Measurements from ENCODE around the gene KHDC1. TPM values are rescaled to one million over a fixed set of nuclear protein-coding genes. Genes with fewer than 3 reads are reported as not detected.
A peak's percentile ranks its signal among the peaks of the same experiment; 100 is the strongest.
"Not testable (repeated sequence)": the region's sequence is repeated elsewhere in the genome, so short reads cannot be mapped to it uniquely, and the experiment has no call there.

KHDC1 gene
- total RNA-seq = 1 to 10 TPM in 1 of 3 donors, under 1 TPM in 2; 0.32 to 1.0 (median 0.66) TPM

- H3K4me1 ChIP-seq = no peaks in the 10 kb centered on the region
- peak within 1 kb of the TSS; percentile 60 to 84 for H3K27ac ChIP-seq
- TF ChIP-seq POLR2AphosphoS5 (IDR thresholded peaks at IDR 0.05) (no peak), CTCF (IDR thresholded peaks at IDR 0.05) (no peak), POLR2A (IDR thresholded peaks at IDR 0.05) (no peak)
- H3K36me3 ChIP-seq = no peaks in the 10 kb centered on the region
- intact Hi-C loops (cut with DNase I; ENCODE audit: low total_unique reads) = loop anchor here (1.0 kb wide), 1 partner anchor 38 kb away; the partner anchor contains the start of gene KHDC1L
- H3K27me3 ChIP-seq = no peaks in the 10 kb centered on the region
- DNase-seq (ENCODE audit: low spot score in 2 of 2) = no peak
- peak within 1 kb of the TSS; percentile 54 to 95 (median 69) for H3K4me3 ChIP-seq
- no peaks in the 10 kb centered on the region for H3K9me3 ChIP-seq
These were observed at the start of gene KHDC1 for GRCh38 chr6:73262671-73263569. Gene KHDC1, minus strand, starts transcription at chr6:73263196. Its CDS starts 20,679 bp downstream, at chr6:73242517.

GRCh38 chr6:73310503-73310845 is 47.5 kb upstream of the KHDC1 start:
- DNase-seq (ENCODE audit: low spot score in 2 of 2); H3K27ac ChIP-seq: not testable (repeated sequence)

GRCh38 chr6:73309785-73310502 is 46.9 kb upstream of the KHDC1 start:
- intact Hi-C loops (cut with DNase I; ENCODE audit: low total_unique reads) = no loop called here
- Histone ChIP-seq H3K4me3 (peak overlapping the region; percentile 39 to 65 (median 62)), H3K4me1 (no peaks in the 10 kb centered on the region), H3K36me3 (no peaks in the 10 kb centered on the region), H3K27ac (no peak overlapping the region), H3K9me3 (no peaks in the 10 kb centered on the region), H3K27me3 (peaks cover 4 to 11% of the 10 kb centered on the region in 2 donors)
- DNase-seq (ENCODE audit: low spot score in 2 of 2) = no peak
- TF ChIP-seq POLR2A (IDR thresholded peaks at IDR 0.05) (no peak), POLR2AphosphoS5 (IDR thresholded peaks at IDR 0.05) (no peak), CTCF (IDR thresholded peaks at IDR 0.05) (no peak)

More at GRCh38 chr6:73310503-73310845, 47.5 kb upstream of the KHDC1 start:
- H3K9me3 ChIP-seq; H3K36me3 ChIP-seq; intact Hi-C loops (cut with DNase I; ENCODE audit: low total_unique reads); H3K4me1 ChIP-seq: not testable (repeated sequence)
- Histone ChIP-seq H3K4me3 (peak overlapping the region; percentile 39 to 65 (median 62)), H3K27me3 (peaks cover 5 to 16% of the 10 kb centered on the region in 2 donors)

GRCh38 chr6:73309535-73309784 is 46.5 kb upstream of the KHDC1 start:
- peak overlapping the region; percentile 39 to 65 (median 62) for H3K4me3 ChIP-seq
- no peak overlapping the region for H3K27ac ChIP-seq
- H3K36me3 ChIP-seq = no peaks in the 10 kb centered on the region
- intact Hi-C loops (cut with DNase I; ENCODE audit: low total_unique reads) = no loop called here
- no peaks in the 10 kb centered on the region for H3K9me3 ChIP-seq
- TF ChIP-seq POLR2AphosphoS5 (IDR thresholded peaks at IDR 0.05) (no peak), CTCF (IDR thresholded peaks at IDR 0.05) (no peak), POLR2A (IDR thresholded peaks at IDR 0.05) (no peak)
- H3K27me3 ChIP-seq = peaks cover 0 to 6% of the 10 kb centered on the region in 2 donors
- DNase-seq (ENCODE audit: low spot score in 2 of 2) = no peak
- H3K4me1 ChIP-seq = no peaks in the 10 kb centered on the region

- H3K27ac ChIP-seq = no peak overlapping the region
- no peak for DNase-seq (ENCODE audit: low spot score in 2 of 2)
- intact Hi-C loops (cut with DNase I; ENCODE audit: low total_unique reads) = no loop called here
These were observed 45.9 kb upstream of the KHDC1 start for GRCh38 chr6:73308712-73309534.

GRCh38 chr6:73303773-73304172 is 40.8 kb upstream of the KHDC1 start:
- H3K4me1 ChIP-seq; H3K27me3 ChIP-seq; H3K27ac ChIP-seq; intact Hi-C loops (cut with DNase I; ENCODE audit: low total_unique reads); DNase-seq (ENCODE audit: low spot score in 2 of 2); H3K9me3 ChIP-seq; H3K36me3 ChIP-seq; H3K4me3 ChIP-seq: not testable (repeated sequence)

More at GRCh38 chr6:73308712-73309534, 45.9 kb upstream of the KHDC1 start:
- Histone ChIP-seq H3K27me3 (peaks cover 0 to 5% of the 10 kb centered on the region in 2 donors), H3K4me1 (no peaks in the 10 kb centered on the region), H3K36me3 (no peaks in the 10 kb centered on the region), H3K4me3 (peak overlapping the region; percentile 39 to 65 (median 62)), H3K9me3 (no peaks in the 10 kb centered on the region)
- TF ChIP-seq POLR2AphosphoS5 (IDR thresholded peaks at IDR 0.05) = no peak
- TF ChIP-seq POLR2A (IDR thresholded peaks at IDR 0.05) = no peak
- no peak for TF ChIP-seq CTCF (IDR thresholded peaks at IDR 0.05)

All from breast epithelium (tissue), 4 donors.